ENCODE results near the gene MEX3D.
"Not testable (repeated sequence)": the region's sequence is repeated elsewhere in the genome, so short reads cannot be mapped to it uniquely, and the experiment has no call there.

MEX3D gene

GRCh38 chr19:1535699-1536098 is 32.4 kb downstream of the MEX3D start:
- DNase-seq (ENCODE audit: low read depth): not testable (repeated sequence)

GRCh38 chr19:1534972-1535371 is 33.2 kb downstream of the MEX3D start:
- DNase-seq (ENCODE audit: low read depth): no peak

GRCh38 chr19:1533510-1534150 is 34.5 kb downstream of the MEX3D start:
- no peak for DNase-seq (ENCODE audit: low read depth)

- no peak for DNase-seq (ENCODE audit: low read depth)
Measured at GRCh38 chr19:1532003-1532402, 36.1 kb downstream of the MEX3D start.

- no peak for DNase-seq (ENCODE audit: low read depth)
Measured at GRCh38 chr19:1531587-1531986, 36.5 kb downstream of the MEX3D start.

GRCh38 chr19:1530856-1531255 is 37.3 kb downstream of the MEX3D start:
- DNase-seq (ENCODE audit: low read depth): not testable (repeated sequence)

- no peak for DNase-seq (ENCODE audit: low read depth)
Measured at GRCh38 chr19:1529430-1529816, 38.7 kb downstream of the MEX3D start.

- DNase-seq (ENCODE audit: low read depth): no peak
Measured at GRCh38 chr19:1528596-1529429, 39.3 kb downstream of the MEX3D start.

GRCh38 chr19:1527650-1528309 is 40.3 kb downstream of the MEX3D start:
- DNase-seq (ENCODE audit: low read depth): no peak

GRCh38 chr19:1526979-1527649 is 41.0 kb downstream of the MEX3D start:
- no peak for DNase-seq (ENCODE audit: low read depth)

GRCh38 chr19:1526066-1526778 is 41.9 kb downstream of the MEX3D start:
- DNase-seq (ENCODE audit: low read depth): no peak

GRCh38 chr19:1525343-1525742 is 42.8 kb downstream of the MEX3D start:
- DNase-seq (ENCODE audit: low read depth): no peak

GRCh38 chr19:1524972-1525325 is 43.2 kb downstream of the MEX3D start:
- DNase-seq (ENCODE audit: low read depth): no peak

GRCh38 chr19:1524287-1524971 is 43.7 kb downstream of the MEX3D start:
- no peak for DNase-seq (ENCODE audit: low read depth)

- no peak for DNase-seq (ENCODE audit: low read depth)
Measured at GRCh38 chr19:1523412-1524286, 44.5 kb downstream of the MEX3D start, which contains the start of gene PLK5. Gene PLK5 (plus strand): TSS chr19:1524077. CDS start chr19:1526997, 2,920 bp downstream.

- DNase-seq (ENCODE audit: low read depth): no peak
Measured at GRCh38 chr19:1522838-1523237, 45.3 kb downstream of the MEX3D start.

- no peak for DNase-seq (ENCODE audit: low read depth)
Measured at GRCh38 chr19:1522061-1522460, 46.1 kb downstream of the MEX3D start.

GRCh38 chr19:1521636-1522035 is 46.5 kb downstream of the MEX3D start:
- DNase-seq (ENCODE audit: low read depth): no peak

GRCh38 chr19:1520203-1520780 is 47.8 kb downstream of the MEX3D start:
- DNase-seq (ENCODE audit: low read depth): no peak

- not testable (repeated sequence) for DNase-seq (ENCODE audit: low read depth)
Measured at GRCh38 chr19:1519802-1520201, 48.3 kb downstream of the MEX3D start.

Data from iris pigment epithelial cell (primary cell).